K562 (cell line): ENCODE data around the gene CSTB. TPM values are rescaled to one million over a fixed set of nuclear protein-coding genes. Genes with fewer than 3 reads are reported as not detected.
A peak's percentile ranks its signal among the peaks of the same experiment; 100 is the strongest.

Experiments used
- BCL6 ChIP-seq: fragments of 250-450 bp; sonication (Bioruptor Pico); IDR thresholded peaks from 2 replicates; pipeline ENCODE4 v1.4.0; 2020
- C11orf30 ChIP-seq: fragments of 450-650 bp; IDR thresholded peaks from 2 replicates; pipeline ENCODE4 v1.6.1; 2016; ENCODE audit warnings: low read depth, mild to moderate bottlenecking
- CHCHD3 ChIP-seq: fragments of 250-450 bp; sonication (Bioruptor Pico); IDR thresholded peaks from 2 replicates; pipeline ENCODE4 v2.1.2; 2022; ENCODE audit warnings: mild to moderate bottlenecking
- JUN ChIP-seq, 2 experiments: sonication (generic) in 1 of 2; formaldehyde crosslinking in 1 of 2; IDR thresholded peaks; 2 replicates each; pipeline versions ENCODE4 v1.6.1 to v1.8.0; 2012 to 2022; ENCODE audit warnings: borderline replicate concordance in 2 of 2, mild to moderate bottlenecking in 2 of 2, improper control_type of control experiment in 1 of 2, low read depth in 1 of 2, low read length in 1 of 2, missing genetic modification reagents in 1 of 2
- KAT2B ChIP-seq: IDR thresholded peaks from one replicate; pipeline ENCODE4 v1.6.1; 2012; ENCODE audit warnings: low read depth, mild to moderate bottlenecking, control low read depth, inconsistent platforms, low read length, moderate library complexity
- MTF1 ChIP-seq: fragments of 250-450 bp; sonication (Bioruptor Pico); IDR thresholded peaks from 2 replicates; pipeline ENCODE4 v1.9.0; 2021; ENCODE audit warnings: moderate library complexity, mild to moderate bottlenecking, inconsistent platforms, borderline replicate concordance
- MYC ChIP-seq, 2 experiments: fragments of 250-450 bp in 1 of 2; sonication (Bioruptor Pico) in 1 of 2; IDR thresholded peaks; 2 replicates each; pipeline versions ENCODE4 v1.5.1 to v1.6.1; 2012 to 2021; ENCODE audit warnings: low read depth in 2 of 2, borderline replicate concordance in 1 of 2, improper control_type of control experiment in 1 of 2, low read length in 1 of 2, mild to moderate bottlenecking in 1 of 2, moderate library complexity in 1 of 2
- PHB ChIP-seq: fragments of 250-450 bp; sonication (Bioruptor Pico); IDR thresholded peaks from 2 replicates; pipeline ENCODE4 v1.5.0; 2021
- PTRF ChIP-seq: fragments of 450-650 bp; IDR thresholded peaks from 2 replicates; pipeline ENCODE4 v1.6.1; 2016; ENCODE audit warnings: mild to moderate bottlenecking, missing genetic modification characterization, missing compliant biosample characterization
- TBP ChIP-seq: optimal IDR thresholded peaks from 2 replicates; pipeline ENCODE3; 2011; ENCODE audit warnings: low read depth, low read length, improper control_type of control experiment
- ZKSCAN1 ChIP-seq: fragments of 150-350 bp; IDR thresholded peaks from 2 replicates; pipeline ENCODE4 v1.6.1; 2016; ENCODE audit warnings: low read depth, low read length
- ZNF316 ChIP-seq: fragments of 450-650 bp; IDR thresholded peaks from 2 replicates; pipeline ENCODE4 v1.6.1; 2016
- ZNF347 ChIP-seq: fragments of 450-650 bp; formaldehyde crosslinking; IDR thresholded peaks from 2 replicates; pipeline ENCODE4 v1.4.0; 2020; ENCODE audit warnings: low read depth, mild to moderate bottlenecking, moderate library complexity
- polyA plus RNA-seq, 8 experiments: library from polyadenylated mRNA; depleted of rRNA in 4 of 8; stranded (reverse) in 5 of 8; unstranded in 3 of 8; fragments of >200 nt; fragmentation: Nextera tagmentation in 2 of 8; fragmentation: Illumina TruSeq in 1 of 8; extraction: Ambion mirVana in 2 of 8; extraction: Trizol in 1 of 8; gene quantifications; 2 replicates each; pipeline versions ENCODE4 v1.2.1 to v1.2.3, GENCODE V29; 2011 to 2014; ENCODE audit warnings: inconsistent platforms in 1 of 8, missing spikeins in 1 of 8
- total RNA-seq, 7 experiments: library from RNA; depleted of rRNA in 6 of 7; stranded (reverse); fragments of >200 nt in 6 of 7; fragmentation: Illumina TruSeq in 2 of 7; extraction: Trizol in 2 of 7; gene quantifications; 2 replicates each; pipeline versions ENCODE4 v1.2.1 to v1.2.3, GENCODE V29; 2011 to 2021; ENCODE audit warnings: low replicate concordance in 1 of 7
- TF ChIP-seq, protein P1 (sequence below), 2 experiments: fragments of 450-650 bp in 1 of 2; sonication (generic) in 1 of 2; formaldehyde crosslinking in 1 of 2; IDR thresholded peaks; 2 replicates each; pipeline versions ENCODE4 v1.7.1 to v1.9.0; 2016 to 2022; ENCODE audit warnings: inconsistent platforms in 1 of 2, mild to moderate bottlenecking in 1 of 2, missing genetic modification reagents in 1 of 2
- TF ChIP-seq, protein P2 (sequence below): fragments of 450-650 bp; IDR thresholded peaks from 2 replicates; pipeline ENCODE4 v1.6.1; 2016; ENCODE audit warnings: missing biosample characterization, missing genetic modification characterization

Gene CSTB
- total and polyA plus RNA-seq, 9 of the 15 experiments (the other 6 are each of a cell fraction or from before 2014, with no cell fraction given) = 12.4 to 65.0 (median 31.7) TPM

DNA sequence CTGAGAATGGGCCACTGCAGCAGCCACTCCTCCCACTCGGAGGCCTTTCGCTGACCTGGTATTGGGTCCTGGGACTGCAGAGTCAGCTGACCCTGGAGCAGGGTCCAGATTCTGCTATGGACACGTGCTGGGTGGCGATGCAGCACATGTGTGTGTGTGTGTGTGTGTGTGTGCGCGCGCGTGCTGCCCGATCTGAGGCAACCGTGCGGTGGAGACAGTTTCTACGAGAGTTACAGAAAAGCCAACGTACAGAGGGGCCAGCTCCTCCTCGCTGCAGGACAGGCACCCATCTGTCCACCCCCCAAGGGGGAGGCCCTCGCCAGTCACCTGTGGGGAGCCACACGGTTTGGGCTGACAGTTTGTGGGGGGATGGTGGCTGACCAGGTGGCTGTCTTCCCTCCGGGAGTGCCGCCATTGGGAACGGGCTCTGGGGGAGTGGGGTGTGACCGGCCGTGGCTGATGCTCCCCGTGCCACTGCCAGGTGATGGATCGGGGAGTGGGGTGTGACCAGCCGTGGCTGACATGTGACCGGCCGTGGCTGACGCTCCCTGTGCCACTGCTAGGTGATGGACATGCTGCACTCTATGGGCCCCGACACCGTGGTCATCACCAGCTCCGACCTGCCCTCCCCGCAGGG, 24.0 kb downstream of the CSTB start (continued):
- TF ChIP-seq, protein P1, sequence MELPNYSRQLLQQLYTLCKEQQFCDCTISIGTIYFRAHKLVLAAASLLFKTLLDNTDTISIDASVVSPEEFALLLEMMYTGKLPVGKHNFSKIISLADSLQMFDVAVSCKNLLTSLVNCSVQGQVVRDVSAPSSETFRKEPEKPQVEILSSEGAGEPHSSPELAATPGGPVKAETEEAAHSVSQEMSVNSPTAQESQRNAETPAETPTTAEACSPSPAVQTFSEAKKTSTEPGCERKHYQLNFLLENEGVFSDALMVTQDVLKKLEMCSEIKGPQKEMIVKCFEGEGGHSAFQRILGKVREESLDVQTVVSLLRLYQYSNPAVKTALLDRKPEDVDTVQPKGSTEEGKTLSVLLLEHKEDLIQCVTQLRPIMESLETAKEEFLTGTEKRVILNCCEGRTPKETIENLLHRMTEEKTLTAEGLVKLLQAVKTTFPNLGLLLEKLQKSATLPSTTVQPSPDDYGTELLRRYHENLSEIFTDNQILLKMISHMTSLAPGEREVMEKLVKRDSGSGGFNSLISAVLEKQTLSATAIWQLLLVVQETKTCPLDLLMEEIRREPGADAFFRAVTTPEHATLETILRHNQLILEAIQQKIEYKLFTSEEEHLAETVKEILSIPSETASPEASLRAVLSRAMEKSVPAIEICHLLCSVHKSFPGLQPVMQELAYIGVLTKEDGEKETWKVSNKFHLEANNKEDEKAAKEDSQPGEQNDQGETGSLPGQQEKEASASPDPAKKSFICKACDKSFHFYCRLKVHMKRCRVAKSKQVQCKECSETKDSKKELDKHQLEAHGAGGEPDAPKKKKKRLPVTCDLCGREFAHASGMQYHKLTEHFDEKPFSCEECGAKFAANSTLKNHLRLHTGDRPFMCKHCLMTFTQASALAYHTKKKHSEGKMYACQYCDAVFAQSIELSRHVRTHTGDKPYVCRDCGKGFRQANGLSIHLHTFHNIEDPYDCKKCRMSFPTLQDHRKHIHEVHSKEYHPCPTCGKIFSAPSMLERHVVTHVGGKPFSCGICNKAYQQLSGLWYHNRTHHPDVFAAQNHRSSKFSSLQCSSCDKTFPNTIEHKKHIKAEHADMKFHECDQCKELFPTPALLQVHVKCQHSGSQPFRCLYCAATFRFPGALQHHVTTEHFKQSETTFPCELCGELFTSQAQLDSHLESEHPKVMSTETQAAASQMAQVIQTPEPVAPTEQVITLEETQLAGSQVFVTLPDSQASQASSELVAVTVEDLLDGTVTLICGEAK (IDR thresholded peaks at IDR 0.05) = no peak
- TF ChIP-seq, protein P1 (CRISPR knock-in tag; IDR thresholded peaks at IDR 0.05) = no peak
- TF ChIP-seq BCL6 (CRISPR knock-in tag) = no peak
- no peak for TF ChIP-seq MYC (IDR thresholded peaks at IDR 0.05; ENCODE audit: low read depth, low read length)
- no peak for TF ChIP-seq MYC (CRISPR knock-in tag; IDR thresholded peaks at IDR 0.05; ENCODE audit: borderline replicate concordance, low read depth)
- no peak for TF ChIP-seq CHCHD3 (CRISPR knock-in tag)
- TF ChIP-seq MTF1 (CRISPR knock-in tag) = no peak
- TF ChIP-seq TBP = no peak
- TF ChIP-seq PTRF = no peak
- TF ChIP-seq PHB (CRISPR knock-in tag) = no peak
- TF ChIP-seq, protein P2, sequence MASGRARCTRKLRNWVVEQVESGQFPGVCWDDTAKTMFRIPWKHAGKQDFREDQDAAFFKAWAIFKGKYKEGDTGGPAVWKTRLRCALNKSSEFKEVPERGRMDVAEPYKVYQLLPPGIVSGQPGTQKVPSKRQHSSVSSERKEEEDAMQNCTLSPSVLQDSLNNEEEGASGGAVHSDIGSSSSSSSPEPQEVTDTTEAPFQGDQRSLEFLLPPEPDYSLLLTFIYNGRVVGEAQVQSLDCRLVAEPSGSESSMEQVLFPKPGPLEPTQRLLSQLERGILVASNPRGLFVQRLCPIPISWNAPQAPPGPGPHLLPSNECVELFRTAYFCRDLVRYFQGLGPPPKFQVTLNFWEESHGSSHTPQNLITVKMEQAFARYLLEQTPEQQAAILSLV (tag) = no peak
- TF ChIP-seq C11orf30 = no peak
- no peak for TF ChIP-seq ZNF316
- no peak for TF ChIP-seq JUN (IDR thresholded peaks at IDR 0.05; ENCODE audit: borderline replicate concordance, low read depth, low read length)
- 0 out of 2 replicates have a peak, but pooled peaks have one; percentile 33 for TF ChIP-seq JUN (CRISPR knock-in tag; IDR thresholded peaks at IDR 0.05; ENCODE audit: borderline replicate concordance)
- no peak for TF ChIP-seq ZNF347 (CRISPR knock-in tag)
- TF ChIP-seq ZKSCAN1 = no peak
- no peak for TF ChIP-seq KAT2B
